ENCODE data around the gene ACTMAP. TPM values are rescaled to one million over a fixed set of nuclear protein-coding genes. Genes with fewer than 3 reads are reported as not detected.

The ACTMAP gene
- total and polyA plus RNA-seq, 9 of the 15 experiments (the other 6 are each of a cell fraction or from before 2014, with no cell fraction given): 1.7 to 16.6 (median 4.9) TPM

DNA sequence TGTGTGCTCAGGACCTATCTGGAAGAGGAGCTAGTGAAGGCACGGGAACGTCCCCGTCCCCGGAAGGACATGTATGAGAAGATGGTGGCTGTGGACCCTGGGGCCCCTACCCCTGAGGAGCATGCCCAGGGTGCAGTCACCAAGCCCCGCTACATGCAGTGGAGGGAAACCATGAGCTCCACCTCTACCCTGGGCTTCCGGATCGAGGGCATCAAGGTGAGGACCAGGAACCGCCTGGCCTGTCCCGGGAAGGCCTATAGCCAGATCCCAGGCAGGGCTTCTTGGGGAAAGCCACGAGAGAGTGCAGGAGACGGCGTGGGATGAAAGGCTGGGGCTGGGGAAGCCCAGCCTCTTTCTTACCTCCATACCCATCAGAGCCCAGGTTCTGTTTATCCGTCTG is 17.1 kb downstream of the ACTMAP start:
- no peak overlapping the region for H3K4me2 ChIP-seq (ENCODE audit: insufficient read depth, low read length)
- no peaks in the 10 kb centered on the region for H3K79me2 ChIP-seq (ENCODE audit: control insufficient read depth, insufficient read depth, low read length)
- no peak for ATAC-seq
- FAIRE-seq: no peak
- no peak for DNase-seq (ENCODE audit: extremely low read depth in 1 of 4, low spot score in 3 of 4)
- H3K27me3 ChIP-seq (ENCODE audit: control insufficient read depth in 2 of 2, insufficient read depth in 2 of 2, low read length in 2 of 2): no peaks in the 10 kb centered on the region
- ChIA-PET CTCF (ENCODE audit: low intra/inter-chr PET ratio) (no interaction called here), POLR2A (interaction anchor here (0.8 to 1.2 kb wide), 4 partner anchors 12 to 213 kb away, joined by 3 to 6 read pairs (median 4); partner anchors contain the start of gene ACTMAP)
- BruUV-seq (replicated peaks): no TSS peak
- no peak overlapping the region for H3K4me3 ChIP-seq
- H3K9me1 ChIP-seq (ENCODE audit: control insufficient read depth, insufficient read depth, low read length): peaks cover 2% of the 10 kb centered on the region
- H3K27ac ChIP-seq (ENCODE audit: extremely low read depth, low read depth, low read length): no peak overlapping the region
- no peak overlapping the region; a peak in 1 of 4 replicates for H3K9ac ChIP-seq (ENCODE audit: insufficient read depth in 1 of 2, low read depth in 2 of 2, low read length in 2 of 2)
- TF ChIP-seq RBFOX2 (IDR thresholded peaks at IDR 0.05; ENCODE audit: low read depth, low read length) (0 out of 2 replicates have a peak, but pooled peaks have one; percentile 16), CREM (IDR thresholded peaks at IDR 0.05; ENCODE audit: low read depth) (no peak), AFF1 (IDR thresholded peaks at IDR 0.05; ENCODE audit: low read depth in 1 of 2, partially characterized antibody in 2 of 2) (no peak), NCOR1 (IDR thresholded peaks at IDR 0.05) (no peak), ZNF121 (CRISPR knock-in tag; conservative IDR thresholded peaks at IDR 0.05) (no peak), KHSRP (IDR thresholded peaks at IDR 0.05) (no peak), MAFF (IDR thresholded peaks at IDR 0.05; ENCODE audit: low read length) (no peak)
- no peak overlapping the region for H2AFZ ChIP-seq (ENCODE audit: low read depth, low read length)
- 88% methylated on average over 13 of the region's 13 CpGs for WGBS (ENCODE audit: insufficient coverage, low coverage, missing lambda C conversion rate)
- H3K4me1 ChIP-seq (replicated peaks in 1 of 2; ENCODE audit: control insufficient read depth in 2 of 2, insufficient read depth in 2 of 2, low read length in 2 of 2): no peaks in the 10 kb centered on the region
- H4K20me1 ChIP-seq (replicated peaks; ENCODE audit: control insufficient read depth, insufficient read depth, low read length): no peaks in the 10 kb centered on the region
- H3K9me3 ChIP-seq (replicated peaks; ENCODE audit: control insufficient read depth, insufficient read depth, low read depth, low read length): no peaks in the 10 kb centered on the region
- in situ Hi-C loops (cut with MboI) (no loop called here), intact Hi-C loops (cut with micrococcal nuclease) (no loop called here)
- peaks cover 72% of the 10 kb centered on the region for H3K36me3 ChIP-seq (ENCODE audit: control insufficient read depth, insufficient read depth, low read length)

Measured in K562 (cell line).